GM11168 (cell line): ENCODE results near the gene OSGIN1.

Source experiments
- in situ Hi-C: fragments of 300-500 bp; cut with MboI; formaldehyde crosslinking; loops from one replicate; pipeline ENCODE4 v1.12.0; 2022; ENCODE audit warnings: low sequenced_read_pairs; ENCODE audit not compliant: unreplicated experiment

OSGIN1 gene

GRCh38 chr16:83990492-83990891 lies 37.5 kb downstream of the OSGIN1 start:
- in situ Hi-C loops: no loop called here

GRCh38 chr16:83992624-83993023 lies 39.6 kb downstream of the OSGIN1 start:
- in situ Hi-C loops: no loop called here

GRCh38 chr16:83994087-83994486 lies 41.0 kb downstream of the OSGIN1 start:
- in situ Hi-C loops: no loop called here

GRCh38 chr16:83994703-83995102 lies 41.7 kb downstream of the OSGIN1 start:
- in situ Hi-C loops: no loop called here

- in situ Hi-C loops: no loop called here
These were observed 42.7 kb downstream of the OSGIN1 start for GRCh38 chr16:83995754-83996153.

GRCh38 chr16:83996481-83997252 lies 43.6 kb downstream of the OSGIN1 start:
- in situ Hi-C loops: no loop called here

- in situ Hi-C loops: no loop called here
These were observed 45.1 kb downstream of the OSGIN1 start for GRCh38 chr16:83998091-83998490.

- in situ Hi-C loops: no loop called here
These were observed 48.1 kb downstream of the OSGIN1 start for GRCh38 chr16:84000989-84001642.

GRCh38 chr16:84001726-84002125 lies 48.7 kb downstream of the OSGIN1 start:
- in situ Hi-C loops: no loop called here

- in situ Hi-C loops: no loop called here
These were observed 50.0 kb downstream of the OSGIN1 start for GRCh38 chr16:84003038-84003437.

- in situ Hi-C loops: no loop called here
These were observed 51.4 kb downstream of the OSGIN1 start for GRCh38 chr16:84004442-84004841.

GRCh38 chr16:84005391-84005790 lies 52.4 kb downstream of the OSGIN1 start:
- in situ Hi-C loops: no loop called here

- in situ Hi-C loops: no loop called here
These were observed 54.5 kb downstream of the OSGIN1 start for GRCh38 chr16:84007520-84007919.

GRCh38 chr16:84007965-84008364 lies 54.9 kb downstream of the OSGIN1 start:
- in situ Hi-C loops: no loop called here

GRCh38 chr16:84009282-84009681 lies 56.2 kb downstream of the OSGIN1 start:
- in situ Hi-C loops: no loop called here

- in situ Hi-C loops: no loop called here
These were observed 60.9 kb downstream of the OSGIN1 start for GRCh38 chr16:84013787-84014569.

GRCh38 chr16:84014570-84015327 lies 61.7 kb downstream of the OSGIN1 start:
- in situ Hi-C loops: no loop called here

- in situ Hi-C loops: no loop called here
These were observed 62.4 kb downstream of the OSGIN1 start for GRCh38 chr16:84015399-84015798.
